Measurements from ENCODE around the gene KCTD11.
"Not testable (repeated sequence)": the region's sequence is repeated elsewhere in the genome, so short reads cannot be mapped to it uniquely, and the experiment has no call there.

The KCTD11 gene

DNA sequence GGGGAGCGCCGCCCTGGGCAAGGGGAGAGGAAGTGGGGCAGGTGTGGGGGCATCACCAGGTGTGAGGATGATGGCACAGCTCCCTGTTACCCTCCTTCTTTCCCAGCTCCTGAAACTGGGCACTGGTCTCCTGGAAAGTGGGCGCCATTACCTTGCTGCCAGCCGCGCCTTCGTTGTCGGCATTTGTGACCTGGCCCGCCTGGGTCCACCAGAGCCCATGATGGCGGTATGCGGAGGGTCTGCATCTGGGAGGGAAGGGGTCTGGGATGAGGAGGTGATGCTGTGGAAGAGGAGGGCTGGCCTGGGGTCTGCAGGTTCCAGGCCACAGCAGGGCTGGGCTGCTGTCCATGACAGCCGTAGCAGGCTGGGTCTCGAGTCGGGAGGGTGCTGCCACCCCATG, 10.1 kb upstream of the KCTD11 start:
- in situ Hi-C loops (cut with MboI; ENCODE audit: low sequenced_read_pairs): no loop called here

DNA sequence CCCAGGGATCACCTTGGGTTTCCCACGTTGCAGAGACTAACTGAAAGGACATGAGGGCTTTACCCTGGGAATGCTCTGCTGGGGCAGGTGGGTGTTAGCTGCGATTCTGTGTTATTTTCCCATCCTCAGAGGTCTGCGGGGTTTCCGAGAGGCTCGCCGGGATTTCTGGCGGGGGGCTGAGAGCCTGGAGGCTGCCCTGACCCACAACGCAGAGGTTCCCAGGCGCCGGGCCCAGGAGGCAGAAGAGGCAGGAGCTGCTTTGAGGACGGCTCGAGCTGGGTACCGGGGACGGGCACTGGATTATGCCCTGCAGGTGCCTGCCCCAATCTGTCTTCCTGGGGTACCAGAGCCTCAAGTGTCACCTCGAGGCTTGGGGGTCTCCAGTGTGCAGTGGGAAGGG, 8.7 kb upstream of the KCTD11 start:
- in situ Hi-C loops (cut with MboI; ENCODE audit: low sequenced_read_pairs): no loop called here

DNA sequence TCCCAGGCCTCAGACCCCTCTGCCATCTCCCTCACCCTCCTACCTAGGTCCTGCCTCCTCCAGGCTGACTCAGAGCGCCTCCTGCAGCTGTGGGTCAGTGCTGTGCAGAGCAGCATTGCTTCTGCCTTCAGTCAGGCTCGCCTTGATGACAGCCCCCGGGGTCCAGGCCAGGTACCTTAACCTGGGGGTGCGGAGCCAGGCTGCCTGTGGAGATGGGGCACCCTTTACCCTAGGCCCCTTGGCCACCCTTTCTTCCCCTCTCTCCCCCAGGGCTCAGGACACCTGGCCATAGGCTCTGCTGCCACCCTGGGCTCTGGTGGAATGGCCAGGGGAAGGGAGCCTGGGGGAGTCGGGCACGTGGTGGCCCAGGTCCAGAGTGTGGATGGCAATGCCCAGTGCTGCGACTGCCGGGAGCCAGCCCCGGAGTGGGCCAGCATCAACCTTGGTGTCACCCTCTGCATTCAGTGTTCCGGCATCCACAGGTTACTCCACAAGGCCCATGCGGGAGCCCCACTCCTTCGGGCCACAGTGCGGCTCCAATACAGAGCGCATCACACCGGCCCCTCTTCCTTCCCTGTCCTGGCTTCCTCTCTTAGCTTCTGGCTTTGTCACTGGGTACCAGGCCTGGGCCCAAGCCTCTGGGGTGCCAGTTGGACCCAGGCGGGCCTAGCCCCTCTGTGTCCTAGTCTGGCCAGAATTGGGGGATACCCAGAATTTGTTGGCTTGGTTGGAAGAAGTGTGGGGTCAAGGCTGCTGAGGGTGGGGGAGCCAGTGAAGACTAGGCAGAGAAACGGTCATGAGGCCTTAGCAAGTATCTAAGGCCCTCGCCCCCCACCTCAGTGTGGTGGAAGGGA, 5.0 kb upstream of the KCTD11 start:
- in situ Hi-C loops (cut with MboI; ENCODE audit: low sequenced_read_pairs): no loop called here

DNA sequence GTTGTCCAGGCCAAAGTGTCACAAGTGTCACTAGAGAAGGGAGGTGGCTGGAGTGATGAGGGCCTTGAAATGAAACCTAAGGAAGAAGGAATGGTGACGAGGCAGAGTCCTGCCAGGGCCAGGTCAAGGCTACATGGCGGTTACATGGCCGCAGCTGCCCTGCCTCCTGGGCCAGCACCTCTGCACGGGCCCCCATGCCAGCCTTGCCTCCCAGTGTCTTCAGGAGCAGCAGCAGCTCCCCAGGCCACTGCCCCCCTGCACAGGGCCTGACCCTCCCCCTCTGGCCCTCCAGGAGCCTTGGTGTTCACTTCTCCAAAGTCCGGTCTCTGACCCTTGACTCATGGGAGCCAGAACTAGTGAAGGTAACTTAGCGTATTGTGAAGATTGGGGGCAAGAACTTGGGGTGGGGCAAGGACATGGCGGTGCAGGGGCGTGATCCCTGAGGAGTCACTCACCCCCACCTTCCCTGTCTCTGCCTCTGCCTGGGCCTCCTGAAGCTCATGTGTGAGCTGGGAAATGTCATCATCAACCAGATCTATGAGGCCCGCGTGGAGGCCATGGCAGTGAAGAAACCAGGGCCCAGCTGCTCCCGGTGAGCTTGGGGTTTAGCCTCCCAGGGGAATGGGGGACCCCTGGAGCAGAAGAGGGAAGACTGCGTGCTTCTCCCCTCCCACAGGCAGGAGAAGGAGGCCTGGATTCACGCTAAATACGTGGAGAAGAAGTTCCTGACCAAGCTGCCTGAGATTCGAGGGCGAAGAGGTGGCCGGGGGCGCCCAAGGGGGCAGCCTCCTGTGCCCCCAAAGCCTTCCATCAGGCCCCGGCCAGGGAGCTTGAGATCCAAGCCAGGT, 4.1 kb upstream of the KCTD11 start:
- in situ Hi-C loops (cut with MboI; ENCODE audit: low sequenced_read_pairs): no loop called here

- in situ Hi-C loops (cut with MboI; ENCODE audit: low sequenced_read_pairs): no loop called here
Observed at GRCh38 chr17:7348478-7349242, 3.3 kb upstream of the KCTD11 start.

DNA sequence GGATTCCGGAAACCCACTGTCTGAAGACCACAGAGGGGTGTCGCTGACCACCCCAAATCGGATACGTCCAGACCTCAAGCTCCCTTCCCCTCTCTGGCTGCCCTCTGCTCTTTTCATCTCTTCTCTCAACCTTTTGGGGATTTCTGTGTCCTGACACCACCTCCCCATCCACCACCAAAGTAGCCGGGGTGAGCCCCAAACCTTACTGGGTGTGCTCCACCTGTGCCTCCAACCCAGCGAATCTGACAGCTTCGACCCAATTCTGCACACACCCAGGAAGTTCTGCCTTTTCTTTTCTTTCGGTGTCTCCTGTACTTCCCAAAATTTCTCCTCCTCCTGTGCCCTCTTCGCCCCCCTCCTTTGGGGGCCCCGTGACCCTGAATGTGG, 534 bp downstream of the KCTD11 start:
- in situ Hi-C loops (cut with MboI; ENCODE audit: low sequenced_read_pairs): no loop called here

- in situ Hi-C loops (cut with MboI; ENCODE audit: low sequenced_read_pairs): no loop called here
Observed at GRCh38 chr17:7352910-7353635, 1.1 kb downstream of the KCTD11 start.

DNA sequence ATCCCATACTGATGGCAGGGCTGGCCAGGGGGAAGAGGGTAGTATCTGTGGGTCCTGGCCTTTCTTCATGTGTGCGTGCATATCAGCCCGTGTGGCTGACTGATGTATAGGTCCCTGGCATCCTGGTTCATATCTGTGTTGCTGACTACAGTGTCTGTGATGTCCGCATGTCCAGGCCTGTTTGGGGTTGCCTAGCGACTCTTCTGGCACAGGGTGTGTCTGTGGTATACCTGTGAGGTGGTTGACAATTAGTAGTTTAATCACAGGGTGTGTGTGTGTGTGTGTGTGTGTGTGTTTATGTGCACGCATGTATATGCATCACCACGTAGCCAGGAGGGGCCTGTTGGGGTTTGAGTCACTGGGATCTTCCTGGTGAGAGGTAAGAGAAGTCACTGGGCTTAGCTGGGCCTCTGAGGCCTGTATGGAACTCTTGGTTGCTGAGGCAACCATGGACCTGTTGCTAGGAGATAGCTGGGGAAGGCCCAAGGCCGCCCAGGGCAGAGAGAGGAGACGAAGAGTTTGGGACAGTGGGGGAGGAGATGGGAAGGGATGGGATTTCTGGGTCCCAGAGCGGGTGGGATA, 2.4 kb downstream of the KCTD11 start:
- in situ Hi-C loops (cut with MboI; ENCODE audit: low sequenced_read_pairs): no loop called here

DNA sequence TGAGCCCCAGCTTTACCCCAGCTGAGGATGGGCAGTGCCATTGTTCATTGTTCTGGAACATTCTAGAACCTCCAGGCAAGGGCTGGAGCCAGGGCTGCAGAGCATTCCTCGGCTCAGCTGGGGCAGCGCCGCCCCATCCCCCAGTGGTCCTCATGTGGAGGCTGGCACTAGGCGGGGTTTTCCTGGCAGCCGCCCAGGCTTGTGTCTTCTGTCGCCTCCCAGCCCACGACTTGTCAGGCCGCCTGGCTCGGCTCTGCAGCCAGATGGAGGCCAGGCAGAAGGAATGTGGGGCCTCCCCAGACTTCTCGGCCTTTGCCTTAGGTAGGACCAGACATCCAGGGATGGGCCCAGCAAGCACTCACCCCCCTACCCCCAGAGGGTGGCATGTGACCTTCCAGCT, 3.1 kb downstream of the KCTD11 start, which contains the start of gene TMEM95:
TSS of gene TMEM95 (plus strand) at position 104 of the 400 bp plus-strand sequence. CDS start at position 153, 49 bp downstream.
- in situ Hi-C loops (cut with MboI; ENCODE audit: low sequenced_read_pairs): no loop called here

- in situ Hi-C loops (cut with MboI; ENCODE audit: low sequenced_read_pairs): no loop called here
Observed at GRCh38 chr17:7355573-7355972, 3.6 kb downstream of the KCTD11 start.

GRCh38 chr17:7356072-7356549, 4.1 kb downstream of the KCTD11 start:
- in situ Hi-C loops (cut with MboI; ENCODE audit: low sequenced_read_pairs): no loop called here

DNA sequence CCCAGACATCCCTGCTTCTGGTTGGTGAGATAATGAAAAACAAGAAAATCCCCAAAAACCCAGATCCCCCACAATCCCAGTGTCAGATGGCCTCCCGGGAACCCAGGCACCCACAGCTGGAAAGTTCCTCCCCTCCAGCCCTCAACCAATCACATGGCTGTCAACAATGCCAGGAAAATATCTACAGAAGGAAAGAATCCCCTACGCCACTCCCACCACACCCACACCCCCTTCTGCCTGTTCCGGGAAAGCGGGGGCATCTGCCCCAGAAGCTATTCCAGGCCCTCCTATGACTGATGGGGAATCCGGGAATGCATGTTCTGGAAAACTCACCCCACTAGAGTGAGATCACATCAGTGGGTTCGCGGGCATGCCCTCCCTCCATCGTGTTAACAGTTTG, 4.8 kb downstream of the KCTD11 start:
- in situ Hi-C loops (cut with MboI; ENCODE audit: low sequenced_read_pairs): no loop called here

DNA sequence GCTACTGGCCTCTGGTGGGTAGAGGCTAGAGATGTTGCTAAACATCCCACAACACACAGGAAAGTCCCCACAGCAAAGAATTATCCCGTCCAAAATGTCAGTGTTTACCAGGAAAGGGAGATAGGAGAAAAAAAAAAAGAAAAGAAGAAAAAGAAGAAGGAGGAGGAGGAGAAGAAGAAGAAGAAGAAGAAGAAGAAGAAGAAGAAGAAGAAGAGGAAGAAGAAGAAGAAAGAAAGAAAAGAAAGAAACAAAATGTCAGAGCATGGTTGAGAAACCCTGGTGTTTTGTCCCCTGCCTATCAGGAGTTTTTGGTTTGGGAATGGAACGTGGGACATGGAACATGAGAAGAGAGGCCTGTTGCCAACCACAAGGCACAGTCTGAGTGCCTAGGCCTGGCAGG, 5.4 kb downstream of the KCTD11 start:
- in situ Hi-C loops (cut with MboI; ENCODE audit: low sequenced_read_pairs): no loop called here

GRCh38 chr17:7361906-7362305, 9.9 kb downstream of the KCTD11 start:
- in situ Hi-C loops (cut with MboI; ENCODE audit: low sequenced_read_pairs): no loop called here

GRCh38 chr17:7363311-7363710, 11.3 kb downstream of the KCTD11 start:
- in situ Hi-C loops (cut with MboI; ENCODE audit: low sequenced_read_pairs): no loop called here

DNA sequence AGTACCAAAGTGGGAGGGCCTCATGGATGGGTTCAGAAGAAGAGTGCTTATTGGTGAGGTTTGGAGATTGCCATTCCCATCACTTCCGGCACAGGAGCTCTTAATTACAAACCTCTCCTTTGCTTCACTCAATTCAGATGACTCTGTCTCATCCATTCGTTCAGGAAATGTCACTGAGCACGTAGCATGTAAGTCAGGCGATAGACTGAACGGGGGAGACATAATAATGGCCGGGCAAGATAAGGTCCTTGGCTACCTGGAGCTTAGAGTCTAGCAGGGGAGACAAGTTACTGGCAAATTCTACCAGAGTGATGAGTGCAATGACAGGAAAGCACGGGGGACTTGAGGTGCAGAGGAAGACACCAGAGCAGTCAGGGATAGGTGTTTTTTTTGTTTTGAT, 14.0 kb downstream of the KCTD11 start:
- in situ Hi-C loops (cut with MboI; ENCODE audit: low sequenced_read_pairs): not testable (repeated sequence)

- in situ Hi-C loops (cut with MboI; ENCODE audit: low sequenced_read_pairs): no loop called here
Observed at GRCh38 chr17:7367083-7367482, 15.1 kb downstream of the KCTD11 start.

DNA sequence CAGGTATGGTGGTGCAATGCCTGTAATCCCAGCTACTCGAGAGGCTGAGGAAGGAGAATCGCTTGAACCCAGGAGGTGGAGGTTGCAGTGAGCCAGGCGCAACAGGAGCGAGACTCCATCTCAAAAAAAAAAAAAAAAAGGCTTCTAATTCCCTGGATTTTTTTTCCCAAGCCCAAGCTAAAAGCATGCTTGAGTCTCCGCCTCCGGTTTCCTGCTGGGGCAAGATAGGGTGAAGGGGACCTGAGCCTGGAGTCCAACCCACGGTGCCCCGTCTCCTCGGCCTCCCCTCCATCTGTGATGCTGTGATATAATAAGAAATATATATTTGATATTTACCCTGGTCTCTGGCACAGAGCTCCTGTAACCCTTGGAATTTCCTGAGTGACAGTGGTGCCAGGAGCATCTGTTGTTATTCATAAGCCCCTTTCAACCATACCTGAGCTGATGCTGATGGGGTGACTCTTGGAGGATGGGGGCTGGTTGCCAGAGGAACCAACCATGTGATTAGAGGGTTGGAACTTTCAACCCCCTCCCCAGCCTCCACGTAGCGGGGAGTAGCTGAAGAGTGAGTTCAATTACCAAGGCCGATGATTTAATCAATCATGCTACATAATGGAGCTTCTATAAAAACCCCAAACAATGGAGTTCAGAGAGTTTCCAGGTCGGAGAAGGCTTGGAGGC, 16.1 kb downstream of the KCTD11 start:
- in situ Hi-C loops (cut with MboI; ENCODE audit: low sequenced_read_pairs): no loop called here

- in situ Hi-C loops (cut with MboI; ENCODE audit: low sequenced_read_pairs): not testable (repeated sequence)
Observed at GRCh38 chr17:7368599-7368994, 16.6 kb downstream of the KCTD11 start.

All from hTERT RPE-1 (cell line).